Endothelial cell of umbilical vein (primary cell): ENCODE results near the gene EFCAB8. TPM values are rescaled to one million over a fixed set of nuclear protein-coding genes. Genes with fewer than 3 reads are reported as not detected.

Experiments
- BruUV-seq: library from RNA; stranded (reverse); fragments of 400-500 nt; replicated peaks from 2 replicates; lab custom pipeline; 2021; lab: Mats Ljungman, UMichigan
- CTCF ChIA-PET: fragments of 300-600, 350-600 bp; sonication (Branson Sonifier 250); formaldehyde crosslinking; loops from one replicate; lab custom pipeline; 2021; ENCODE audit warnings: antibody characterized with exemption, inconsistent platforms; lab: Charles Lee
- POLR2A ChIA-PET: fragments of 300-600, 350-600 bp; sonication (Branson Sonifier 250); formaldehyde crosslinking; loops from one replicate; lab custom pipeline; 2021; ENCODE audit warnings: antibody characterized with exemption, inconsistent platforms; lab: Charles Lee
- DNase-seq: peaks from one replicate; pipeline ENCODE4 v3.0.0-alpha.2; 2011; ENCODE audit warnings: low read depth, low spot score
- FAIRE-seq: peaks from 2 replicates; lab custom pipeline; 2011; peaks lifted over from hg19 to GRCh38; lab: Jason Lieb, UNC
- H2AFZ ChIP-seq: 2 replicates; pipeline ENCODE4 v1.6.0; 2012; ENCODE audit warnings: low read depth, low read length, control low read depth, inconsistent platforms
- H3K27ac ChIP-seq: 2 replicates; pipeline ENCODE4 v1.5.1; 2011; ENCODE audit warnings: low read depth, mild to moderate bottlenecking, control low read depth, low read length, moderate library complexity; ENCODE audit not compliant: insufficient read depth
- H3K27me3 ChIP-seq, 2 experiments: 2 replicates each; pipeline versions ENCODE4 v1.6.0 to v1.6.1; 2011; ENCODE audit warnings: low read length in 2 of 2, mixed read lengths in 1 of 2; ENCODE audit not compliant: control insufficient read depth in 2 of 2, insufficient read depth in 2 of 2
- H3K36me3 ChIP-seq, 2 experiments: 2 replicates in 1 of 2; 3 replicates in 1 of 2; pipeline ENCODE4 v1.5.1; 2011; ENCODE audit warnings: low read length in 2 of 2, mild to moderate bottlenecking in 1 of 2, moderate library complexity in 1 of 2; ENCODE audit not compliant: control insufficient read depth in 2 of 2, insufficient read depth in 2 of 2; ENCODE audit errors: extremely low read depth in 1 of 2
- H3K4me1 ChIP-seq: 3 replicates; pipeline ENCODE4 v1.5.1; 2011; ENCODE audit warnings: mild to moderate bottlenecking, low read length; ENCODE audit not compliant: control insufficient read depth, insufficient read depth; ENCODE audit errors: extremely low read depth
- H3K4me2 ChIP-seq: 2 replicates; pipeline ENCODE4 v1.6.1; 2011; ENCODE audit warnings: low read length, control low read depth, mixed read lengths; ENCODE audit not compliant: insufficient read depth
- H3K4me3 ChIP-seq, 3 experiments: fragments of 200-600 bp in 1 of 3; sonication (generic), shearing (Covaris generic) in 1 of 3; replicated peaks in 1 of 3; 2 replicates each; pipeline ENCODE4 v1.5.1; 2011 to 2016; ENCODE audit warnings: control low read depth in 3 of 3, low read length in 3 of 3, mild to moderate bottlenecking in 2 of 3, inconsistent platforms in 1 of 3, low read depth in 1 of 3, moderate library complexity in 1 of 3; ENCODE audit not compliant: insufficient read depth in 1 of 3
- H3K79me2 ChIP-seq: 2 replicates; pipeline ENCODE4 v1.6.0; 2012; ENCODE audit warnings: low read length, inconsistent platforms; ENCODE audit not compliant: control insufficient read depth, insufficient read depth
- H3K9ac ChIP-seq: replicated peaks from 2 replicates; pipeline ENCODE3; 2011; ENCODE audit warnings: low read length, control low read depth; ENCODE audit not compliant: insufficient read depth; ENCODE audit errors: extremely low read depth
- H3K9me1 ChIP-seq: replicated peaks from 3 replicates; pipeline ENCODE4 v1.6.0; 2011; ENCODE audit warnings: mild to moderate bottlenecking, low read length; ENCODE audit not compliant: control insufficient read depth, insufficient read depth; ENCODE audit errors: extremely low read depth
- H3K9me3 ChIP-seq: replicated peaks from 2 replicates; pipeline ENCODE4 v1.5.1; 2012; ENCODE audit warnings: low read length, inconsistent platforms; ENCODE audit not compliant: control insufficient read depth, insufficient read depth
- H4K20me1 ChIP-seq: replicated peaks from 2 replicates; pipeline ENCODE3; 2011; ENCODE audit warnings: mild to moderate bottlenecking, low read length; ENCODE audit not compliant: control insufficient read depth, insufficient read depth; ENCODE audit errors: extremely low read depth
- EZH2 ChIP-seq: IDR thresholded peaks from 2 replicates; pipeline ENCODE4 v1.6.1; 2012; ENCODE audit warnings: borderline replicate concordance, low read depth, mild to moderate bottlenecking, moderate library complexity, low read length, inconsistent platforms; ENCODE audit not compliant: severe bottlenecking
- FOS ChIP-seq: IDR thresholded peaks from 2 replicates; pipeline ENCODE4 v1.6.1; 2011; ENCODE audit warnings: mild to moderate bottlenecking, low read length, moderate library complexity, borderline replicate concordance; ENCODE audit not compliant: insufficient read depth
- GATA2 ChIP-seq: IDR thresholded peaks from 2 replicates; pipeline ENCODE4 v1.7.0; 2011; ENCODE audit warnings: low read depth, mild to moderate bottlenecking, moderate library complexity, mixed read lengths, low read length; ENCODE audit not compliant: insufficient read length, insufficient read depth
- MAX ChIP-seq: IDR thresholded peaks from 2 replicates; pipeline ENCODE4 v1.6.1; 2011; ENCODE audit not compliant: insufficient read depth, insufficient read length
- POLR2A ChIP-seq: IDR thresholded peaks from 2 replicates; pipeline ENCODE4 v1.6.1; 2012; ENCODE audit warnings: low read depth, mild to moderate bottlenecking, control low read depth, low read length
- POLR2AphosphoS5 ChIP-seq: IDR thresholded peaks from 2 replicates; pipeline ENCODE4 v1.6.1; 2012; ENCODE audit warnings: low read depth, mild to moderate bottlenecking, control low read depth, low read length, moderate library complexity; ENCODE audit not compliant: insufficient read depth
- dilution Hi-C: fragments of 300-500 bp; cut with MboI; formaldehyde crosslinking; loops from one replicate; pipeline ENCODE4 v1.15.0; 2019; ENCODE audit warnings: low sequenced_read_pairs; ENCODE audit not compliant: extremely low pct_ligation_motif_present
- intact Hi-C: fragments of 100-400 bp; cut with micrococcal nuclease; formaldehyde crosslinking; loops from one replicate; pipeline ENCODE4 v1.10.0; 2022
- polyA plus RNA-seq, 4 experiments: library from polyadenylated mRNA; depleted of rRNA in 3 of 4; stranded (reverse) in 3 of 4; unstranded in 1 of 4; fragments of >200 nt; gene quantifications; 2 replicates each; pipeline versions ENCODE4 v1.2.1 to v1.2.3, GENCODE V29; 2011 to 2012; ENCODE audit warnings: missing spikeins in 1 of 4
- total RNA-seq: library from RNA; stranded (reverse); gene quantifications from 2 replicates; pipeline ENCODE4 v1.2.3, GENCODE V29; 2021
- TF ChIP-seq, protein P1 (sequence below), 2 donors: IDR thresholded peaks; 1 replicate in 1 of 2; 2 replicates in 1 of 2; pipeline ENCODE4 v1.5.1; 2011; ENCODE audit warnings: low read length in 2 of 2, mild to moderate bottlenecking in 2 of 2, moderate library complexity in 2 of 2, control low read depth in 1 of 2, inconsistent platforms in 1 of 2, low read depth in 1 of 2; ENCODE audit not compliant: insufficient read depth in 1 of 2; ENCODE audit errors: extremely low read depth in 1 of 2

The EFCAB8 gene
- total and polyA plus RNA-seq, 2 donors (not counting 3 experiments of a cell fraction or from before 2014, with no cell fraction given) = 0.01 to 0.31 TPM

- intact Hi-C loops (no loop called here), dilution Hi-C loops (no loop called here)
- Histone ChIP-seq H3K4me2 (no peak overlapping the region), H3K9me3 (no peaks in the 10 kb centered on the region), H3K4me1 (no peaks in the 10 kb centered on the region), H3K4me3 (no peak overlapping the region), H3K9ac (no peak overlapping the region), H2AFZ (no peak overlapping the region), H3K27me3 (peaks cover 2 to 4% of the 10 kb centered on the region in 2 experiments), H3K27ac (no peak overlapping the region), H3K36me3 (no peaks in the 10 kb centered on the region), H3K79me2 (no peaks in the 10 kb centered on the region), H3K9me1 (no peaks in the 10 kb centered on the region), H4K20me1 (no peaks in the 10 kb centered on the region)
- DNase-seq (no peak), FAIRE-seq (no peak)
- ChIA-PET POLR2A (no interaction called here), CTCF (no interaction called here)
- BruUV-seq = no TSS peak
- no peak for TF ChIP-seq POLR2AphosphoS5
- TF ChIP-seq EZH2 = no peak
- TF ChIP-seq GATA2 = no peak
- no peak for TF ChIP-seq FOS
- TF ChIP-seq POLR2A = no peak
- no peak for TF ChIP-seq MAX
- TF ChIP-seq, protein P1, sequence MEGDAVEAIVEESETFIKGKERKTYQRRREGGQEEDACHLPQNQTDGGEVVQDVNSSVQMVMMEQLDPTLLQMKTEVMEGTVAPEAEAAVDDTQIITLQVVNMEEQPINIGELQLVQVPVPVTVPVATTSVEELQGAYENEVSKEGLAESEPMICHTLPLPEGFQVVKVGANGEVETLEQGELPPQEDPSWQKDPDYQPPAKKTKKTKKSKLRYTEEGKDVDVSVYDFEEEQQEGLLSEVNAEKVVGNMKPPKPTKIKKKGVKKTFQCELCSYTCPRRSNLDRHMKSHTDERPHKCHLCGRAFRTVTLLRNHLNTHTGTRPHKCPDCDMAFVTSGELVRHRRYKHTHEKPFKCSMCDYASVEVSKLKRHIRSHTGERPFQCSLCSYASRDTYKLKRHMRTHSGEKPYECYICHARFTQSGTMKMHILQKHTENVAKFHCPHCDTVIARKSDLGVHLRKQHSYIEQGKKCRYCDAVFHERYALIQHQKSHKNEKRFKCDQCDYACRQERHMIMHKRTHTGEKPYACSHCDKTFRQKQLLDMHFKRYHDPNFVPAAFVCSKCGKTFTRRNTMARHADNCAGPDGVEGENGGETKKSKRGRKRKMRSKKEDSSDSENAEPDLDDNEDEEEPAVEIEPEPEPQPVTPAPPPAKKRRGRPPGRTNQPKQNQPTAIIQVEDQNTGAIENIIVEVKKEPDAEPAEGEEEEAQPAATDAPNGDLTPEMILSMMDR (IDR thresholded peaks at IDR 0.05; ENCODE audit: extremely low read depth in 1 of 2, insufficient read depth in 1 of 2, low read depth in 1 of 2, low read length in 2 of 2) = no peak
Observed at GRCh38 chr20:32990426-32990825, 131.7 kb downstream of the EFCAB8 start.
